GM12864 (cell line): ENCODE results near the gene ROBO2.

Experiments
- DNase-seq: peaks from one replicate; pipeline ENCODE4 v3.0.0-alpha.2; 2011; ENCODE audit warnings: low read depth
- H3K4me3 ChIP-seq: 2 replicates; pipeline ENCODE4 v1.5.1; 2011; ENCODE audit warnings: mild to moderate bottlenecking, low read depth, low read length, control low read depth
- CTCF ChIP-seq: IDR thresholded peaks from 2 replicates; pipeline ENCODE4 v1.5.1; 2011; ENCODE audit warnings: low read depth, mild to moderate bottlenecking, moderate library complexity, low read length, control low read depth, inconsistent platforms; ENCODE audit errors: missing control alignments

Gene ROBO2

GRCh38 chr3:77342688-77343087 is 302.8 kb downstream of the ROBO2 start:
- TF ChIP-seq CTCF, result no peak
- no peak for DNase-seq

GRCh38 chr3:77345009-77345408 is 305.1 kb downstream of the ROBO2 start:
- H3K4me3 ChIP-seq, result no peak overlapping the region
- no peak for TF ChIP-seq CTCF
- DNase-seq, result no peak

More at GRCh38 chr3:77342688-77343087, 302.8 kb downstream of the ROBO2 start:
- no peak overlapping the region for H3K4me3 ChIP-seq

- no peak overlapping the region for H3K4me3 ChIP-seq
- no peak for DNase-seq
- TF ChIP-seq CTCF, result no peak
Measured at GRCh38 chr3:77348244-77348855, 308.5 kb downstream of the ROBO2 start.

- TF ChIP-seq CTCF, result no peak
- DNase-seq, result no peak
- H3K4me3 ChIP-seq, result no peak overlapping the region
Measured at GRCh38 chr3:77354958-77355357, 315.1 kb downstream of the ROBO2 start.

GRCh38 chr3:77362936-77363335 is 323.0 kb downstream of the ROBO2 start:
- DNase-seq, result no peak
- no peak for TF ChIP-seq CTCF
- no peak overlapping the region for H3K4me3 ChIP-seq

- no peak for DNase-seq
- H3K4me3 ChIP-seq, result no peak overlapping the region
- TF ChIP-seq CTCF, result no peak
Measured at GRCh38 chr3:77365152-77365551, 325.3 kb downstream of the ROBO2 start.

GRCh38 chr3:77370413-77370812 is 330.5 kb downstream of the ROBO2 start:
- no peak overlapping the region for H3K4me3 ChIP-seq
- TF ChIP-seq CTCF, result no peak
- no peak for DNase-seq
